Measurements from ENCODE around the gene COBL.

COBL gene, protein sequence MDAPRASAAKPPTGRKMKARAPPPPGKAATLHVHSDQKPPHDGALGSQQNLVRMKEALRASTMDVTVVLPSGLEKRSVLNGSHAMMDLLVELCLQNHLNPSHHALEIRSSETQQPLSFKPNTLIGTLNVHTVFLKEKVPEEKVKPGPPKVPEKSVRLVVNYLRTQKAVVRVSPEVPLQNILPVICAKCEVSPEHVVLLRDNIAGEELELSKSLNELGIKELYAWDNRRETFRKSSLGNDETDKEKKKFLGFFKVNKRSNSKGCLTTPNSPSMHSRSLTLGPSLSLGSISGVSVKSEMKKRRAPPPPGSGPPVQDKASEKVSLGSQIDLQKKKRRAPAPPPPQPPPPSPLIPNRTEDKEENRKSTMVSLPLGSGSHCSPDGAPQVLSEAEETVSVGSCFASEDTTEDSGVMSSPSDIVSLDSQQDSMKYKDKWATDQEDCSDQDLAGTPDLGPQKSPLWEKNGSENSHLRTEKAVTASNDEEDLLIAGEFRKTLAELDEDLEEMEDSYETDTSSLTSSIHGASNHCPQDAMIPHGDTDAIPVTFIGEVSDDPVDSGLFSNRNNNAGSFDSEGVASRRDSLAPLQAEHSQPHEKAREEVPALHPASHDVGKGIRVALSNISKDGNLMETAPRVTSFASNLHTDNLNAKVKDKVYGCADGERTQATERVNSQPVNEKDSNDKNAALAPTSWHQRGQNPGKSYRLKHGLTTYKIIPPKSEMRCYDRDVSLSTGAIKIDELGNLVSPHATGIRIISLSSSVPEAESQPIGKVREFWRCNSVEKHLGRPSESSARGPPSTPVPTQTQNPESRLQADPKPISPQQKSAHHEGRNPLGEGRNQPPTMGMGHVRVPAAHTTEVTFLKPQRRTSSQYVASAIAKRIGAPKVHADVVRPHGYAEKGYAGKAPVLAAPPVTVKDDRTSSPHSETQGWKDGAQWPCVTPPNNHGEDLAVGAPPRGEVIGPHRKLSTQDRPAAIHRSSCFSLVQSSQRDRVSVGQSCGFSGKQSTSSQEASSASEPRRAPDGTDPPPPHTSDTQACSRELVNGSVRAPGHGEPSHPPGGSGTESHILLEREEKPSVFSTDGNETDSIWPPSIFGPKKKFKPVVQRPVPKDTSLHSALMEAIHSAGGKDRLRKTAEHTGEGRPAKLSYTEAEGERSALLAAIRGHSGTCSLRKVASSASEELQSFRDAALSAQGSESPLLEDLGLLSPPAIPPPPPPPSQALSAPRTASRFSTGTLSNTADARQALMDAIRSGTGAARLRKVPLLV

DNA sequence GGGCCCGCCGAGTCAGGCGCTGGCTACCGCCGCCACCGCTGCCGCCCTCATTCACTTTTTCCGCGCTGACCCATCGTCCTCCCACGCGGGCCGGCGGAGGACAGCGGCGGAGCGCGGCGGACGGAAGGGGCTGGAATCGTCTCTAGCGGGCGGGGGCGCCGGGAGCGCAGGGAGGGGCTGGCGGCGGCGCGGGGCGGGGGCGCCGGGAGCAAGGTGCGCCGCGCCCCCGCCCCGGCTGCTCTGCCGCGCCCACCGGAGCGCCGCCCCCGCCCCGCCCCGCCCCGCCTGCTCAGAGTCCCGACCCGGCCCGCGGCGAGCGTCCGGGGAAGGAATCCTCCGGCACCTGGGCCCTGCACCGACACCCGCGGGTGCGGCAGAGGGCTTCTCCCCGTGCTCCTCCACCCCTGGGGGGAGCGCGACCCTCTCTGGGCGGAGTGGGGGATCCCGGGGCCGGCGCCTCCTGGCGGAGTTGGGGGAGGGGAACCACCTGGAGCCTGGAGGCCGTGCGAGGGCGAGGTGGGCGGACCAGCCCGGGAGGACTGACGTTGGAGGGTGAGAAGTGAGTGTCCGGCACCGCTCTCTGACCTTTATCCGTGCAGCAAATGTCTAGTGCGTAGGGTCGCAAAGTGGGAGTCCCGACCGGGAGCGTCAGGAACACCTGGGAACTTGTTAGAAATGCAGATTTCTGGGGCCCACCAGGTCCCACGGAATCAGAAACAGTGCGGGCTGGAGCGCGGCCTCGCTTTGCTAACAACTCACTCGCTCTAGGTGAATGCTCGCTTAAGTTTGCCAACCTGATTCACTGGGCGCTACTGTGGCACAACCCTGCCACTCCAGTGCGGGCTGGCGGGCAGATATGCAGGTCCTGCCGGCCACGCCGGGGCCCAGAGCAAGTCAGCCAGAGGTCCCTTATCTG, at the start of gene COBL:
Gene COBL (minus strand): TSS at position 144 of the 916 bp plus-strand sequence. CDS start 176 bp downstream, outside the sequence.
- peak; percentile 75 for DNase-seq (ENCODE audit: low spot score)

DNA sequence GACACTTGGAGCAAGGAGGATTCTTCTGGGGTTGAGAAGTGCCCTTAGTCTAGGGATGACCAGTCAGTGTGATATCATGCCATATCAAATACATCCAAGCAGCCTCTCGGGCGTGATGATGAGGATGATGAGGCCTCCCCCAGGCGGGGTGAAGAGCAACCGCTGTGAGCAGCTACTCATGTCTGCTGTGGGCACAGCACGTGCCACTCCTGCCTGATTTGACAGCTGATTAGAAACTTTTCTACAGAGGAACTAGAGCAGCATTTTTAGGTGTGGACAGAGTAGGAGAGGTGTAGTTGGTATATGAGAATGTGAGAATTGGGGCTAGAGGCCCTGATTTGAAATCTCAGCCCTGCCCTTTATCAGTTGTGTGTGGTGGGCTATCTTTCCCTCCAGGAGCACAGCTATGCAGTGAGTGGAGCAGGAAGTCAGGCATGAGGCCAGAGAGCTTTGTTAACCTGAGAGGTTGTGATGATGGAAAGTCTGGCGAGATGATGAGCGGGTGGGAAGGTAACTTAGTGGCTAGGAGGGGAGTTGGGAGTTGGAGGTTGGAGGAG, 49.6 kb upstream of the COBL start:
- no peak for DNase-seq (ENCODE audit: low spot score)

DNA sequence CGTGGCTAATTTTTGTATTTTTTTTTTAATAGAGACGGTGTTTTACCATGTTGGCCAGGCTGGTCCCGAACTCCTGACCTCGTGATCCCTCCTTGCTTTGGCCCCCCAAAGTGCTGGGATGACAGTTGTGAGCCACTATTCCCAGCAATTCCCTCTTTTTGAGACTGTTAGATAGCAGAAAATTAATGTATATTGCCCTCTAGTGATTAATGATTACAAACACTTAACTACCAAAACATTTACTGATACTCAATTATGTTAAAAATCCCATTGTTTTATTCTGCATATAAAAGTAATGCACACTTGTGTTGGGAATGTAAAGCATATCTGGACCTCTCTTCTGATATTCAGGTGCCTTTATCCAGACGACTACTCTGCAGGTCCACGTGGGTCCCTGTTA, 41.2 kb upstream of the COBL start:
- DNase-seq (ENCODE audit: low spot score) = no peak

DNA sequence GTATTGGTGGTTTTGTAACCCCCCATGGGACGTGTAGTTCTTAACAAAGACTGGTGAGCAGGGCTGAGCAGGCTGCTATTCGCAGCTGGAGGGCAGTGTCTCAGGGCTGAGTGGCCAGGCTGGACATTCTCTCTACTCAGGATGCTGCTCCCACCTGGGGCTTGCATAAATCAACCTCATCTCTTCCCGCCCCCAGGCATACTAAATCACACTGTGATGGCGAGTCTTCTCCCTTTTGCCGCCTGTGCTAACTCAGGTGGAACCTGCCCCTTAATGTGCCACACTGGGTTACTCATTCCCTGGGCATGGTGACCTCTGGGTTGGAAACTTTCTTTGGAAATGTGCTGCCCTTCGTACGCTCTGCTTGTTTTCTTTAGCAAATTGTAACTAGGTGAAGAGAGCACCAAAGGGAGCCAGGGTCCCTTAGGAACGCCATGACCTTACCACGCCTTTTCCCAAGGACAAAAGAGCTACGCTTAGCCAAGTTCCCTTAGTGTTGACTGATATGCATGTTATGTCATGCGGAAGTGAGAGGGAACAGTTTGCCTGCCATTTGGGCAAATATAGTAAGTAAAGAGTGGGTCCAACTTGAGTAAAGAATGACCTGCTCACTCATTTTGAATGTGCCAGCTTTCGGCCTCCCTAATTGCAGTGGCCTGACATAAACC, 40.4 kb upstream of the COBL start:
- no peak for DNase-seq (ENCODE audit: low spot score)

DNA sequence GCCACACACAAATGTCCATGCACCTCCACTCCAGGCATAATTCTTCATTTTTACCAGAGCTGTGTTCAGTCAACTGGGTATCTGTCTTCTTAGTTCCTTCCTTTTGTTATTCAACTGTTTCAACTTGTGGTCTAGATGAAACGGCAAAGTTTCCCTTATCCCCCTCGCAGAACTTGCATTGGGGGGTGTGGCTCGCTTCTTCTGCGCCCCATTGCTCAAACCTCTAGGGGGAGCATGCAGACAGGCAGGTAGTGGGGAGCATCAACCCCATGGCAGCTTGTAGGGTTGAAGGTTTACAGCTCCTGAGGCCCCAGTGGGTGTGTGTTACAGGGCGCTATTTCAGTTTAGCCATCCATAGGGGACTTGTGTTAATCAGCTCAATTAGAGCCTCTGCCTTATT, 38.3 kb upstream of the COBL start:
- DNase-seq (ENCODE audit: low spot score) = no peak

DNA sequence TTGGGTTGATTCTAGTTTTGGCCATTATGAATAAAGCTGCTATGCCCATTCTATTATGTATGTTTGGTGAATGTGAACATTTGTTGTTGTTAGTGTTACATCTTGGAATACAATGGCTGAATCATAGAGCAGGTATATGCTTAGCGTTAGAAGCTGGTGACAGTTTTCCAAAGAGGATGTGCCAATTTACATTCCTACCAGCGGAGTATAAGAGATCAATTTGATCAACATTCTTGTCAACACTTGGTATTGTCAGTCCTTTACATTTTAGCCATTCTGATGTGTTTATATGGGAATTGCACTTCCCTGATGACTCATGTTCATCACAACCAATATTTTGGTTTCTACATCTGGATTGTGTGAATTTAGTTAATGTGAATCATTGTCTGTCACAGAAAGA, 37.8 kb upstream of the COBL start:
- no peak for DNase-seq (ENCODE audit: low spot score)

DNA sequence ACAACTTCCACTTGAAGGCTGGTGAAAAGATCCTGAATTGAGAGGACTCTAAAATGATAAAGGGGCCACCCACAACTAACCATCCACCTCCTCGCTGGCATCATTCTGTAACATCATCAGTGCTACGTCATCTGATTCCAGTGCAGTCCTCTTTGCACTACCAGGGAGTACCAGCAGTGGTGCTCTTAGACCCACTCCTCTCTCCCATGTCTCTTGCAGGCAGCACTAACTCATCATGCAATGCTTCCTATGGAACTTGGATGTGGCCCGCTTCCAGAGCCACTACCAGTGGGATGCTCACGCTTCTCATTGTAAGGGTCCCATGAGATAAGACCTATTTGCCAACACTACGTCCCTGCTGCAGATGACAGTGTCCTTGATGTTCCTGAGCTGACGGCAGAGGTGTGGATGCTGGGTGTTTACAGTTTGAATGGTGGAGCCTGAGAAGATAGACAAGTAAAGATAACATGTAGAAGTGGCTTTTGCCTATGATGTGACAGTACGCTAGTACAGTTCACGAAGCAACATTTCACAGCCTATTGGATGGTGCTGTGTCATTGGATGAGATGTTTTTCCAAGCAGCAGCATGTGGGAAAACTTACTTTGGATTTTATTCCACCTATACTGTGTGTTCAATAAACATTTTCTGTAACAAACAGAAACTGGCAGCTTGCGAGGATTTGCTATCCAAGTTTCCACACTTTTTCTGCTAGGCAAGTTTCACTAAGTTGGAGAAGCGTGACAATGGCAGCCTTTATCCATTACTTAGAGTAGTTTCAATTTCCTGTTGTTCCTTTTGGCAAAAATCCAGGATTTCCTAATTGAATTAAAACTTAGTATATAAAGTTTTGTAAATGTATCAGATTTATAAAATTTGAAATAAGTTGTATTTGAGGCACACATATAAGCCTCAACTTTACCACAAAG, 35.8 kb upstream of the COBL start:
- DNase-seq (ENCODE audit: low spot score) = peak; percentile 35

DNA sequence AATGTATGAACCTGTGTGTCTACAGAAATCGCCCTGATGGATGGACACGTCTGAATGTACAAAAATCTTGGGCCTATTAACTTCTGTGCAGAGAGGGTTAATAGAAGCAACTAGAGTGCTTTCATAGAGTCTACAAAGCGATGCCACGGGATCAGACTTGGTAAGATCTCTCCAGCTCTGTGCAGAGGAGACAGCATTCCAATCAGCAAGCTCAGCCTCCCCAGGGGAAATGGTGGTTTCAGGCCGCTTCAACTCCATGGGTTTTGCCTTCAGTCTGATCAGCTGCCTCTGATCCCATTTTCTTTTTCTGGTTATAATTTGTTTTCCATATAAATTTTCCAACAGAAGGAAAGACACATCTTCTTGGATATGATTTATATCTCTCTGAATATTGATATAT, 35.1 kb upstream of the COBL start:
- no peak for DNase-seq (ENCODE audit: low spot score)

DNA sequence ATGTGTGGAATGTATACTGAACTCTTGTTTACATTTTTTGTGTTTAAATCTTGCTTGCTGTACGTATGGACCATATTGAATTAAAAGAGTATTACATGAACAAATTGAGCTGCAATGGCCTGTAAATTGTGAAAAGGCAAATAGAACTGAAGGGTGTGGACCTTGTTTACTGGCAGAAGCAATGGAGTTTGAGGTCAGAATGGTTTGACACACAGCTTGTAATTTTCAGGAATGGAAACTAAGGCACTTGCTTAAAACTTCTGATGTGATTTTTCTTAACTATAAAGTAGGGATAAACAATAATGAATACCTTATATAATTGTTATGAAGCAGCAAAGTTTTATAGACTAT, 33.9 kb upstream of the COBL start:
- DNase-seq (ENCODE audit: low spot score) = no peak

DNA sequence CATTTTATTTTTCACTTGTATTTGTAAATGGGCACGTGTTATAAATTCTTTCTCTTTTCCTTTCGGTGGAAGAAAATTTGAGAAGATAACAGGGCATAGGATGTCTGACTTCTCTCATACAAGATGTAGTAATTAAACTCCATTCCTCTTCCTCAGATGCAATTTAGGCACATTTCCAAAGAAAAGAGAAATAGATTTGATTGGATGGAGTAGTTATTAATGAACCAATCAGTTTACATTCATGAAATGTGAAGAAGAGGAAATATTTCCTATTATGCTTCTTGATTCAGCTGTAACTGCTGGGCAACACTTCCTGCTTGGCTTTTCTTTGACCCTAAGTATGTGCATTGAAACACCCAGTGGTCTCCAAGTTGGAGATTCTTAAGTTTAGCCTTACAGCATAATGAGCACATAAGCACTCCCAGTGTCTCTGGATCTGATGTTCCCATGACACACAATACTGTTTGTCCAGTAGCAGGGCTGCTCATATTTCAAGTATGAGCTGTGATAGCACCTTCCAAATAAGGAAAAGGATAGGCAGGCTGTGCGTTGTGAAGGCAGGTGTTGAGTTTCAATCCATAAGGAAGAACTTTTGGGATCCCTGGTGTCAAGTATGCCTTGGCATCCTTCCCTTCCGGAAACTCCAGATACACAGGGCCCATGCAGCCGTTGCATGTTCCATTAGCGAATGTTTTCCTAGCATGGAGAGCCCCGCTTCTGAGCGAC, 33.4 kb upstream of the COBL start:
- DNase-seq (ENCODE audit: low spot score) = peak; percentile 35

DNA sequence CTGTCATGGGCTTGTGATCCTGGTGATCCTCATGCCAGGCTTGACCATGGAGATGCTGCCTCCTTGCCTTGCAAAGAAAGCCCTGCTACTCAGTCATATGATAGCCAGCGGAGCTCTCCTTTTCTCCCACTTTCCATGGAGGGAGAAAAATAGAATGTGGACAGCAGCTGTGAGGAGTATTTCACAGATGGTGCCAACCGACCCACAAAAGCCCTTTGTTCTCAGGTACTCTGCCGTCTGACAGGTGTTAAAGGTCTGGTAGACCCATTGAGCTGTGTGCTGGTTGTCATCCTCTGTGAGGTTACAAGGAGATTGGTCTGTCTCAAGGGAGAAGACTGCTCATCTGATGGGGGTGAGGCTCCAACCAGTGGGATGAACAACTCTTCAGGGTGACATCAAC, 29.5 kb upstream of the COBL start:
- DNase-seq (ENCODE audit: low spot score) = no peak

DNA sequence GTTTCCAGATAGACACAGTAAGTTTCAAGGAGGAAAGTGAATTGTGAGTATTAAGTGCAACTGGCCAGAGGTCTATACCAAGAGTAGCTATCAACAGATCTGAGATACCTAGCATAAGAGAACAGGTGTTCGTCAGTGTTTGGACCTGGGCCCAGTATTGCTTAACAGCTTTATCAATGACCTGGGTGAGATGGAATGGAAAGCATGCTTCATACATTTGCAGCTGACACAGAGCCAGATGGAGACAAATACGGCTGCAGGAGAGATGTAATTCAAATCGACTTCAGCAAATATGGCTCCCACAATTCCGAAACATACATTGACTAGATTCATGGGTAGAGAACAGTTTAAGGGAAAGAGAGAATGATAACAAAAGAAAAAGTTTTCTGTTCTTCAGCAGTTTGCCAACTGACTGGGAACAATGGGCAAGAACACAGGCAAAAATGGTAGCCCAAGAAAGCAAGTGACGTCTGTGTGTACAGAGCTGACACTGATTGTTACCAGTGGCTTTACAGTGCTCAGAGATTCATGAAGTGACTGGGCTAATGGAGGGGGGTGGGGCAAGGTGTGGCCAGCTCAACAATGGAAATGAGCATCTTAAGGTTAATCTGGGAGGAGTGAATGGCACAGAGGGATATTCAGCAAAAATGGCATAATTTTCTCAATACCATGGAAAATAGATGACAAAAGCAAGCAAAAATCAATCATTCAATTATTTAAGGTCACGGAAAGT, 28.0 kb upstream of the COBL start:
- no peak for DNase-seq (ENCODE audit: low spot score)

DNA sequence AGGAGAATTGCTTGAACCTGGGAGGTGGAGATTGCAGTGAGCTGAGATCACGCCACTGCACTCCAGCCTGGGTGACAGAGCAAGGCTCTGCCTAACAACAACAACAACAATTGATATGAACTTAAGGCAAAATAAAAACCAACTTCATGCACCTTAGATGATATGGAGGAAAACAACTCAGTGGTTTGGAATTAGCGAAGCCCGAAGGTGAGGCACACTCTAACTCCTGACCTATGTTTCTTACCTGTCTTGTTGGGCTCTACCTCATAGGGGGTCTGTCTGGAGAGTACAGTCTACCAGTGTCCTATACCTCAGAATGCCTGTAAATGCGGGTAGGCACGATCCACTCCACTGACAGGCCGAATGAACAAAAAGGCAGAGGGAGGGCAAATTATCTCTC, 24.3 kb upstream of the COBL start:
- no peak for DNase-seq (ENCODE audit: low spot score)

DNA sequence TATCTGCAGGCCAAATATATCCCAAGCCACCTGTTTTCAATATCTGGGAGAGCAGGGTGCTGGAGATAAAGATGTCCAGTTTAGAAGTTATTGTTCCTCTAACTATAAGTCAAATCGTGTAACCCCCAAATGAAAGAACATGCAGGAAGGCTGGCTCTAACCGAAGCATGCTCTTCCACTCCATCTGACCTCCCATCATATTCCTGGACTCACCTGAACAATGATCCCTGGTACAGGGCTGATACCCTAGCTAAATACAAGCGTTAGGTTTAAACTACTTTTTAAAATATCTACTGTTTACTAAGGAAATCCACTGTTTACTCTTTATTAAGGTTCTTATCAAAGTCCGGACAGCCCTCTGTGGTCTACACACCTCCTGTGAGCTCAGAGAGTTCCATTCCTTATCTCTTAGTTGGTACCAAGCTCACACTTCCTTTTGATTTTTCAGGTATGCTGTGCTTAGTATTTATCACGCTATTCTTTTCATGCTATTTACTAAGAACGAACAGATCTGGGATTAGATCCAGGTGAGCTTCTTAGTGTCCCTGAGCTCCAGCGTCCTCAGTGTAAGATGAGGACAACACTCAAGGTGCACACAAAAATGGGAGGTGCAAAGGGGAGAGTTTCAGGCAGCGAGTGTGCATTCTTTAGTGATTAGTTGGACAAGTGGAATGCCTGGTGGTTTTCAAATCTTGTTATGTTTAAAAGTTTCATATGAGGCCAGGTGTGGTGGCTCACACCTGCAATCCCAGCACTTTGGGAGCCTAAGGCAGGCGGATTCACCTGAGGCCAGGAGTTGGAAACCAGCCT, 23.6 kb upstream of the COBL start:
- DNase-seq (ENCODE audit: low spot score) = no peak

DNA sequence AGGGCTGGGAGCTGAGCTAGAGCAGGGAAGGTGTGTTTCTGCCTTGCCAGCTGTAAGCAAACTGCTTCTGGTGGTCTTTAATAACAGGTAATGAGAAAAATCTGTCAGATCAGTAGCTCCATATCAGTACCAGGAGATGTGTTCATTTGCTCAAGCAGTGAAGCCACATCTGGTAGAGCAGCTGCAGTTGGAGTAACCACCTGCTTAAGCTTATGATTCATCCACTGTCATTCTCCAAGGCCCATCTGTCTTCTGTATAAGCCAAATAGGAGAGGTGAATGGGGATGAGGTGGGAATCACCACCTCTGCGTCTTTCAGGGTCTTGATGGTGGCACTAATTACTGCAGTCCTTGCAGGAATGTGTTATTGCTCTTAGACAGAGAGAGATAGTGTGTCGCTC, 18.4 kb upstream of the COBL start:
- DNase-seq (ENCODE audit: low spot score) = no peak

DNA sequence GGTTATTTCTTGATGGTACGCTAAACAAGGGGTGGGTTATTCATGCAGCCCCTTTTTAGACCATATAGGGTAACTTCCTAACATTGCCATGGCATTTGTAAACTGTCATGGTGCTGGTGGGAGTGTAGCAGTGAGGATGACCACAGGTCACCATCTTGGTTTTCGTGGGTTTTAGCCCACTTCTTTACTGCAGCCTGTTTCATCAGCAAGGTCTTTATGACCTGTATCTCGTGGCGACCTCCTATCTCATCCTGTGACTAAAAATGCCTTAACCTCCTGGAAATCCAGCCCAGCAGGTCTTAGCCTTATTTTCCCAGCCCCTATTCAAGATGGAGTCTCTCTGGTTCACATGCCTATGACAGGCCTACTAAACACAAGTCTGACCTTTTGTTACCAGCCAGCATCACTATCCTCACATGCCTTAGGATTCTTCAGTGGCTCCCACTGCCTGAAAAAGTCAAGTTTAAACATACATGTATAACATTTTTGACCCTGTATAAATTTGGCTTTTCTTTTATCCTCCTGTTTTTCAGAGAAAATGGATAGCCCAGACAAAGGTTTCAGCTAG, 13.2 kb upstream of the COBL start:
- DNase-seq (ENCODE audit: low spot score) = no peak

DNA sequence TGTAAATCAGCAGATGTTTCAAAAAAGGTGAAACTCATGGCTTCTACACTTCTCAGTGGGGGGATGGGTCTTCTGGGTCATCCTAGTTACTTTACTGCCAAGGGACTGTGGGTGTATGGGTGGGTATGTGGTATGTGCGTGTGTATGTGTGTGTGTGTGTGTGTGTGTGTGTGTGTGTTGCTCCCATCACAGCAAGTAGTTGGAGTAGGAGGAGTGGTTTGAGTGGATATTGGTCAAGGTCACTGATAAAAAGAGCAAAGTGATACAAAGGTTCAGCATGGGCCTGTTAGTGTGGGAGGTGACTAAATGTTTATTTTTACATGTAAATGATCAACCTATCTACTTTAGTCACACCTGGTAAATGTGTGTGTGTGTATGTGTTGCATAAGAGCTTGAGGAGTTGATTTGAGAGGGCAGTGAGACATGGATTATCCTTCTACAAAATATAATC, 11.8 kb upstream of the COBL start:
- DNase-seq (ENCODE audit: low spot score) = no peak
